K562 (cell line): ENCODE measurements around the gene FAM227A. TPM values are rescaled to one million over a fixed set of nuclear protein-coding genes. Genes with fewer than 3 reads are reported as not detected.

Experiments
- BRD9 ChIP-seq: fragments of 450-650 bp; IDR thresholded peaks from 2 replicates; pipeline ENCODE4 v1.6.1; 2018; ENCODE audit warnings: low read depth; ENCODE audit not compliant: partially characterized antibody
- PHF20 ChIP-seq: fragments of 450-650 bp; IDR thresholded peaks from 2 replicates; pipeline ENCODE4 v1.6.1; 2018; ENCODE audit not compliant: partially characterized antibody
- RAD21 ChIP-seq, 2 experiments: fragments of 250-450 bp in 1 of 2; fragments of 450-650 bp in 1 of 2; sonication (Bioruptor Pico) in 1 of 2; formaldehyde crosslinking in 1 of 2; IDR thresholded peaks in 1 of 2; conservative IDR thresholded peaks in 1 of 2; 2 replicates each; pipeline versions ENCODE4 v1.4.0 to v1.8.0; 2020 to 2022; ENCODE audit warnings: mild to moderate bottlenecking in 2 of 2, moderate library complexity in 1 of 2
- RFX7 ChIP-seq: fragments of 250-450 bp; sonication (Bioruptor Pico); IDR thresholded peaks from 2 replicates; pipeline ENCODE4 v1.5.1; 2021; ENCODE audit warnings: mild to moderate bottlenecking
- ZBTB40 ChIP-seq, 2 experiments: fragments of 450-650 bp in 1 of 2; sonication (generic) in 1 of 2; formaldehyde crosslinking in 1 of 2; IDR thresholded peaks; 2 replicates each; pipeline versions ENCODE4 v1.7.1 to v1.9.0; 2016 to 2022; ENCODE audit warnings: inconsistent platforms in 1 of 2, mild to moderate bottlenecking in 1 of 2, missing genetic modification reagents in 1 of 2
- ZNF395 ChIP-seq: fragments of 200-800 bp; sonication (Bioruptor generic); IDR thresholded peaks from 2 replicates; pipeline ENCODE4 v1.6.1; 2017; ENCODE audit warnings: missing genetic modification characterization, missing compliant biosample characterization
- ZNF592 ChIP-seq: fragments of 450-650 bp; IDR thresholded peaks from 2 replicates; pipeline ENCODE4 v1.6.1; 2017; ENCODE audit warnings: antibody characterized with exemption, mild to moderate bottlenecking
- polyA plus RNA-seq, 8 experiments: library from polyadenylated mRNA; depleted of rRNA in 4 of 8; stranded (reverse) in 5 of 8; unstranded in 3 of 8; fragments of >200 nt; fragmentation: Nextera tagmentation in 2 of 8; fragmentation: Illumina TruSeq in 1 of 8; extraction: Ambion mirVana in 2 of 8; extraction: Trizol in 1 of 8; gene quantifications; 2 replicates each; pipeline versions ENCODE4 v1.2.1 to v1.2.3, GENCODE V29; 2011 to 2014; ENCODE audit warnings: inconsistent platforms in 1 of 8, missing spikeins in 1 of 8
- total RNA-seq, 7 experiments: library from RNA; depleted of rRNA in 6 of 7; stranded (reverse); fragments of >200 nt in 6 of 7; fragmentation: Illumina TruSeq in 2 of 7; extraction: Trizol in 2 of 7; gene quantifications; 2 replicates each; pipeline versions ENCODE4 v1.2.1 to v1.2.3, GENCODE V29; 2011 to 2021; ENCODE audit warnings: low replicate concordance in 1 of 7

FAM227A gene
- total and polyA plus RNA-seq, 9 of the 15 experiments (the other 6 are each of a cell fraction or from before 2014, with no cell fraction given): 0.10 to 2.2 (median 0.83) TPM

- TF ChIP-seq ZBTB40 (IDR thresholded peaks at IDR 0.05): peak; percentile 43; the same call in 1 of the 2 replicates
- TF ChIP-seq ZBTB40 (CRISPR knock-in tag; IDR thresholded peaks at IDR 0.05): no peak
- peak; percentile 75 for TF ChIP-seq BRD9
- TF ChIP-seq PHF20: peak; percentile 9
- TF ChIP-seq ZNF592: peak; percentile 69; the same call in 1 of the 2 replicates
- TF ChIP-seq ZNF395 (CRISPR knock-in tag): 0 out of 2 replicates have a peak, but pooled peaks have one; percentile 55
- TF ChIP-seq RAD21 (CRISPR knock-in tag; conservative IDR thresholded peaks at IDR 0.05 in 1 of 2, IDR thresholded peaks at IDR 0.05 in 1 of 2): 0 out of 4 replicates have a peak, but pooled peaks of 1 of the 2 experiments have one; percentile 2
- TF ChIP-seq RFX7 (CRISPR knock-in tag): no peak
These were observed 48.6 kb upstream of the FAM227A start (continued) for GRCh38 chr22:38704654-38705234.
